ENCODE results near the gene CKAP4.
A peak's percentile ranks its signal among the peaks of the same experiment; 100 is the strongest.
"Not testable (repeated sequence)": the region's sequence is repeated elsewhere in the genome, so short reads cannot be mapped to it uniquely, and the experiment has no call there.

The CKAP4 gene

GRCh38 chr12:106247674-106248311, at the start of gene CKAP4:
TSS of gene CKAP4 (minus strand) at chr12:106248020. CDS start at chr12:106247851, 169 bp downstream.
- DNase-seq: peak; percentile 61 to 75

DNA sequence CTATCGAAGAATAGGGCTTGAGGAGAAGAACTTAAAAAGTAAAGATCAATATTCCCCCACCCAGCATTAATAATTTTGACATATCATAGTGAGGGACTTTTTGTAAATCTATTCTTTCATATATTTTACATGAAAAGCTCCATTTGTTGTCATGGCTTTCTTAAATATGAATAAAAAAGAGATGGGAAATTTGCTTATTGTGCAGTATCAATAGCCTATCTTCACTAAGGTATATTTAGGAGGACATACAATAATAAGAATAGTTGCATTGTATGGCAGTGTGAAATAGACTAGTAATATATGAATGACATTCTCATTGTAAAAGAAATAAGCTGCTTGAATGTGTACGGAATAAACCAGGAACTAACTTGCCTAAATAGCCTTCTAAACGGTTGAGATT, 49.3 kb upstream of the CKAP4 start:
- no peak for DNase-seq

GRCh38 chr12:106296179-106296877, 48.5 kb upstream of the CKAP4 start:
- no peak for DNase-seq

GRCh38 chr12:106292339-106292738, 44.5 kb upstream of the CKAP4 start:
- DNase-seq: no peak

- DNase-seq: peak; percentile 30 to 88
Measured at GRCh38 chr12:106291342-106291741, 43.5 kb upstream of the CKAP4 start.

GRCh38 chr12:106290666-106291065, 42.8 kb upstream of the CKAP4 start:
- peak in 1 of 2 experiments; percentile 35 for DNase-seq

GRCh38 chr12:106289196-106289681, 41.4 kb upstream of the CKAP4 start:
- DNase-seq: no peak

DNA sequence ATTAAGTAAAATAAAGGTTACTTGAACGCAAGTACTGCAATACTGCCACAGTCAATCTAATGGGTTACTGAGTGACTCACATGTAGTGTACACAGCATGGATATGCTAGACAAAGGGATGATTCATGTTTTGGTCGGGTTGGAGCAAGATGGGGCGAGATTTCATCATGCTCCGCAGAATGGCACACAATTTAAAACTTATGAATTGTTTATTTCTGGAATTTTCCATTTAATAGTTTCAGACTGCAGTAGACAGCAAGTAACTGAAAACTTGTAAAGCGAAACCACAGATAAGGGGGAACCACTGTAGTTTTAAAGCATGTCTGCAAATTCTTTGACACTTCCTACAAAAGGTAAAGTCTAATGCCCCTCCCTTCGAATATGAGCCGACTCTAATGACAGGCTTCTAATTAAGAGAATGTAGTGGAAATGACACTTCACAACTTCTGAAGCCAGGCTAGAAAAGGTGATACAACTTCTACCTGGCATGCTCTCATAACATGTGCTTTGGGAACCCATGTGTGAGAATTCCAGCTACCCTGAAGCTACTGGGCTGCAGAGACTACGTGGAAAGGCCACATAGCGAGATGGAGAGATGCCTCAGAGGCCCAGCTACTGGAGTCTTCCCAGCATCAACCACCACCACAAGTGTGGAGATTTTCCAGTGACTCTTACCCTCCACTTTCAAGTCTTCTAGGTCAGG, 40.8 kb upstream of the CKAP4 start:
- no peak for DNase-seq

- no peak for DNase-seq
Measured at GRCh38 chr12:106288101-106288493, 40.3 kb upstream of the CKAP4 start.

GRCh38 chr12:106287364-106287763, 39.5 kb upstream of the CKAP4 start:
- no peak for DNase-seq

DNA sequence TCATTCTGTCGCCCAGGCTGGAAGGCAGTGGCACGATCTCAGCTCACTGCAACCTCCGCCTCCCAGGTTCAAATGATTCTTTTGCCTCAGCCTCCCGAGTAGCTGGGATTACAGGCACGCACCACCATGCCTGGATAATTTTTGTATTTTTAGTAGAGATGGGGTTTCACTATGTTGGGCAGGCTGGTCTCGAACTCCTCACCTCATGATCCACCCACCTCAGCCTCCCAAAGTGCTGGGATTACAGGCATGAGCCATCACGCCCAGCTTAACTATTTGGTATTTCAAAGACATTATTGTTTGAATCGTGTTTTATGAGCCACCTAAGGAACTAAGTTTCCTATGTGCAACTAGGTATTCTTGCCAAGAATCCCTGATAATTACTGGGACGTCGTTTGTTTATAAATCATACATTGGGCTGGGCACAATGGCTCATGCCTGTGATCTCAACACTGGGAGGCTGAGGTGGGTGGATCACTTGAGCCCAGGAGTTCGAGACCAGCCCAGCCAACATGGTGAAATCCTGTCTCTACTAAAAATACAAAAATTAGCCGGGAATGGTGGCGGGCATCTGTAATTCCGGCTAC, 38.8 kb upstream of the CKAP4 start:
- DNase-seq: not testable (repeated sequence)

DNA sequence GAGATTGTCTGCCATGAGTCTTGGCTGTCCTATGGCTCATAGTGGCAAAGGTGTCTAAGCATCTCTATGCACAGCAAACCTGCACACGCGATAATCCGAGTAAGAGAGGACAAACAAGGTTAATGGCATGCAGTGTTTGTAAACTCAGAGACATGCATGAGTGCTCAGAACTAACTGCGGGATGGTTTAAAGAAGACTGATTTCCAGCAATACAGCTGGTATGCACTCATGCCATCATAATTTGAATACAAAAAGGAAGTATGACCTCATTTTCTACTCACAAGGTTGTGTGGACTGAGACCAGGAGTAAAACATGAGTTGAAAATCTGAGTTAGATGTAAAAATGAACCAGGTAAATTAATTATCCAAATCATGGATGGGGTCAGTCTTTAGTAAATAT, 38.2 kb upstream of the CKAP4 start:
- peak in 1 of 2 experiments; percentile 18 for DNase-seq

- DNase-seq: no peak
Measured at GRCh38 chr12:106284358-106285105, 36.7 kb upstream of the CKAP4 start.

- peak in 1 of 2 experiments; percentile 14 for DNase-seq
Measured at GRCh38 chr12:106282457-106283097, 34.8 kb upstream of the CKAP4 start.

- DNase-seq: no peak
Measured at GRCh38 chr12:106281804-106282203, 34.0 kb upstream of the CKAP4 start.

GRCh38 chr12:106281056-106281782, 33.4 kb upstream of the CKAP4 start:
- DNase-seq: no peak

GRCh38 chr12:106280106-106280505, 32.3 kb upstream of the CKAP4 start:
- no peak for DNase-seq

DNA sequence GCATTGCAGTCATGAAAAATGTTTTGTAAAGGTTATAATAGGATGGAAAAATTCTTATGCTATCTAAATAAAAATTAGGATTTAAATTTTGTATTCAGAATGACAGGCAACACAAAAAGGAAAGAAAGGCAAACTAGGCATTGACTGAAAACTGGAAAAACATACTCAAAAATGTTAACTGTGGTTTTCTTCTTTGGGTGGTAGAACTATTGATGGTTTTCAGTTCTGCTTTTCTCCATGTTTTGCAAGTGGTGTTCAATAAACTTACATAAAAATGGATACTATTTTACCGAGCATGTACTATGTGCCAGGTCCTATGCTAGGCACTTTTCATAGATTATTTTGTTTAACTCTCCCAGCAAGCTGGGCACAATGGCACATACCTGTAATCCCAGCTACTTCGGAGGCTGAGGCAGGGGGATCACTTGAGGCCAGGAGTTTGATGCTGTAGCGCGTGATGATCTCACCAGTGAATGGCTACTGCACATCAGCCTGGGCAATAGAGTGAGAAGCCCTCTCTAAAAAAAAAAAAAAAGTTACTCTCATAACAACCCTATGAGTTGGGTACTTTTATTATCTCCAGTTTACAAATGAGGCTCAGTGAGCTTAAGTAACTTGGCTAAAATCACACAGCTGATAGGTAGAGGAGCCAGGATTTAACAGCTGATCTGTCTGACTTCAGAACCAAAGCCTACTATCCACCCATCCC, 28.4 kb upstream of the CKAP4 start:
- no peak for DNase-seq

DNA sequence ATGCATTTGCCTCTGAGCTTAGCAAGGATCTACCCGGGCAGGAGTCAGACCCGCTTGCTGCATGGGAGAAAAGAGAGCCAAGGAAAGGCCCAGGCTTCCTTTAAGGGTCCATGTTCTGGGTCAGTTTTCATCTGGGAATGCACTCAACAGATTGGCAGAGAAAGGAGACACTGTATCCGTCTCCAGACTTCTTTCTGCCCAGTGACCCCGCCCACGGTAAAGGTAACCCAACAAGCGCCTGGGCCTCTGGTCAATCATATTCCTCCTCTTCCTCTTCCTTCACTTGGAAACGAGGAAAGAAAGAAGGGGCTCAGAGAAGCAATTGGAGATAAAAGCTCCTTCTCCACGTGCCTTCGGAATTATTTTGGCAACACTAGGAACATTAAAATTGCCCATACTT, 27.6 kb upstream of the CKAP4 start:
- DNase-seq: no peak

- DNase-seq: no peak
Measured at GRCh38 chr12:106274575-106275121, 26.8 kb upstream of the CKAP4 start.
